ENCODE data around the gene INPP5A. TPM values are rescaled to one million over a fixed set of nuclear protein-coding genes. Genes with fewer than 3 reads are reported as not detected.

The INPP5A gene
- total RNA-seq, 2 donors from 2014 or later, result 9.2 to 14.5 TPM

- intact Hi-C loops (cut with DNase I), result no loop called here
- no peaks in the 10 kb centered on the region for H3K27me3 ChIP-seq
- no peaks in the 10 kb centered on the region for H3K9me3 ChIP-seq
- no peak for TF ChIP-seq POLR2A (IDR thresholded peaks at IDR 0.05)
- TF ChIP-seq, protein P1, sequence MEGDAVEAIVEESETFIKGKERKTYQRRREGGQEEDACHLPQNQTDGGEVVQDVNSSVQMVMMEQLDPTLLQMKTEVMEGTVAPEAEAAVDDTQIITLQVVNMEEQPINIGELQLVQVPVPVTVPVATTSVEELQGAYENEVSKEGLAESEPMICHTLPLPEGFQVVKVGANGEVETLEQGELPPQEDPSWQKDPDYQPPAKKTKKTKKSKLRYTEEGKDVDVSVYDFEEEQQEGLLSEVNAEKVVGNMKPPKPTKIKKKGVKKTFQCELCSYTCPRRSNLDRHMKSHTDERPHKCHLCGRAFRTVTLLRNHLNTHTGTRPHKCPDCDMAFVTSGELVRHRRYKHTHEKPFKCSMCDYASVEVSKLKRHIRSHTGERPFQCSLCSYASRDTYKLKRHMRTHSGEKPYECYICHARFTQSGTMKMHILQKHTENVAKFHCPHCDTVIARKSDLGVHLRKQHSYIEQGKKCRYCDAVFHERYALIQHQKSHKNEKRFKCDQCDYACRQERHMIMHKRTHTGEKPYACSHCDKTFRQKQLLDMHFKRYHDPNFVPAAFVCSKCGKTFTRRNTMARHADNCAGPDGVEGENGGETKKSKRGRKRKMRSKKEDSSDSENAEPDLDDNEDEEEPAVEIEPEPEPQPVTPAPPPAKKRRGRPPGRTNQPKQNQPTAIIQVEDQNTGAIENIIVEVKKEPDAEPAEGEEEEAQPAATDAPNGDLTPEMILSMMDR (IDR thresholded peaks at IDR 0.05), result no peak
- no peaks in the 10 kb centered on the region for H3K36me3 ChIP-seq (replicated peaks in 1 of 2; ENCODE audit: insufficient read depth in 1 of 2, low read depth in 2 of 2)
- no peak overlapping the region for H3K27ac ChIP-seq
- peaks cover 24% of the 10 kb centered on the region for H3K4me1 ChIP-seq
- ATAC-seq (no peak), DNase-seq (peak in 1 of 4 donors; percentile 7)
- WGBS, 2 donors, result 83 to 85% methylated on average over 8 of the region's 8 CpGs
- H3K4me3 ChIP-seq, result no peak overlapping the region
Measured at GRCh38 chr10:132534391-132535064, 3.1 kb upstream of the INPP5A start.

DNA sequence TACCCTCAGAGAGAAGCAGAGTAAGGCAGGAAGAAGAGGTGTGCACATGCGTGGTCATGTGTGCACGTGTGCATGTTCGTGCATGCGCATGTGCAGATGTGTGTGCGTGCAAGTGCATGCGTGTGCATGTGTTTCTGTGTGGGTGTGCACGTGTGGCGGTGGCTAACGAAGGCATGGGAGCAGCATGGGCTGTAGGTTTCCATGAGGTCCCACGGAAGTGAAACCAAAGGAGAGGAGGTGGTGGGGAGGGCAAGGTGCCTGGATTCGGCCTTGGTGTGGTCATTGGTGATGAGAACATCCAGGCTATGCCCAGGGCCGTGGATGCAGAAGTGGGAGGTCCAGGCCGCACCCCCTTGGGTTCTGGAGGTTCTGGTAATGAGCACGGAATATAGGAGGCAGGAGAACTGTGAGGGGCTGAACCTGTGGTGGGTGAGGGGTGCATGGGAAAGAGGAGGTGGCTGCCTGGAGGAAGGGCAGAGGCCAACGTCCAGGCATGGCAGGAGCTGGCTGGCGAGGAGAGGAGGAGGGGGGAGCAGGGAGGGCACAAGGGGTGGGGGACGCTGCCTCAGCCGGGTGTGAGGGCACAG lies 2.4 kb upstream of the INPP5A start:
- Histone ChIP-seq H3K9me3 (no peaks in the 10 kb centered on the region), H3K27ac (no peak overlapping the region), H3K4me1 (peaks cover 31% of the 10 kb centered on the region), H3K4me3 (no peak overlapping the region), H3K36me3 (replicated peaks in 1 of 2; ENCODE audit: insufficient read depth in 1 of 2, low read depth in 2 of 2) (no peaks in the 10 kb centered on the region), H3K27me3 (no peaks in the 10 kb centered on the region)
- no peak for TF ChIP-seq POLR2A (IDR thresholded peaks at IDR 0.05)
- TF ChIP-seq, protein P1 (IDR thresholded peaks at IDR 0.05), result no peak
- WGBS, 2 donors, result 86 to 90% methylated on average over 18 of the region's 18 CpGs
- intact Hi-C loops (cut with DNase I), result no loop called here
- no peak for ATAC-seq
- DNase-seq, result peak in 3 of 4 donors; percentile 3 to 12 (median 10)

GRCh38 chr10:132536241-132536876 lies 1.2 kb upstream of the INPP5A start:
- TF ChIP-seq, protein P1 (IDR thresholded peaks at IDR 0.05), result peak in 1 of 7 experiments; percentile 7
- no peak for TF ChIP-seq POLR2A (IDR thresholded peaks at IDR 0.05)
- peak in 3 of 4 donors; percentile 36 to 59 (median 48) for DNase-seq
- no peaks in the 10 kb centered on the region for H3K9me3 ChIP-seq
- intact Hi-C loops (cut with DNase I), result no loop called here
- H3K4me3 ChIP-seq, result peak overlapping the region; percentile 47 to 68
- H3K4me1 ChIP-seq, result peaks cover 43% of the 10 kb centered on the region
- H3K27me3 ChIP-seq, result no peaks in the 10 kb centered on the region
- WGBS, 2 donors, result 14 to 33% methylated on average over 12 to 21 of the region's 21 CpGs
- peak; percentile 3 for ATAC-seq
- peak overlapping the region; percentile 76 to 90 (median 88) for H3K27ac ChIP-seq
- H3K36me3 ChIP-seq (replicated peaks in 1 of 2; ENCODE audit: insufficient read depth in 1 of 2, low read depth in 2 of 2), result no peaks in the 10 kb centered on the region

- intact Hi-C loops (cut with DNase I), result no loop called here
- peaks cover 50% of the 10 kb centered on the region for H3K4me1 ChIP-seq
- peak overlapping the region; percentile 76 to 90 (median 88) for H3K27ac ChIP-seq
- no peaks in the 10 kb centered on the region for H3K27me3 ChIP-seq
- WGBS, 2 donors, result 0% methylated on average over 2 to 102 of the region's 102 CpGs
- H3K9me3 ChIP-seq, result no peaks in the 10 kb centered on the region
- peak; percentile 89 for ATAC-seq
- TF ChIP-seq, protein P1 (IDR thresholded peaks at IDR 0.05), result peak in 2 of 7 experiments; percentile 51 to 52
- TF ChIP-seq POLR2A (IDR thresholded peaks at IDR 0.05), result peak; percentile 32 to 48 (median 45)
- H3K4me3 ChIP-seq, result peak overlapping the region; percentile 47 to 68
- DNase-seq, result peak; percentile 100
- H3K36me3 ChIP-seq (replicated peaks in 1 of 2; ENCODE audit: insufficient read depth in 1 of 2, low read depth in 2 of 2), result no peaks in the 10 kb centered on the region
Measured at GRCh38 chr10:132536877-132537683, 507 bp upstream of the INPP5A start.
